ENCODE results near the gene OR13C9.

Gene OR13C9

GRCh38 chr9:104589626-104590025 is 28.4 kb downstream of the OR13C9 start:
- no peak overlapping the region for H3K4me3 ChIP-seq (ENCODE audit: low read length)
- no peak overlapping the region for H2AFZ ChIP-seq (ENCODE audit: low read depth, low read length)
- H3K36me3 ChIP-seq (ENCODE audit: insufficient read depth, low read length) = no peaks in the 10 kb centered on the region
- H3K27me3 ChIP-seq (ENCODE audit: insufficient read depth, low read length) = no peaks in the 10 kb centered on the region
- H3K9me3 ChIP-seq (ENCODE audit: low read length) = no peaks in the 10 kb centered on the region
- no peaks in the 10 kb centered on the region for H3K4me1 ChIP-seq (ENCODE audit: insufficient read depth, low read length)

- Histone ChIP-seq H3K27me3 (ENCODE audit: insufficient read depth, low read length) (no peaks in the 10 kb centered on the region), H3K4me1 (ENCODE audit: insufficient read depth, low read length) (no peaks in the 10 kb centered on the region), H3K9me3 (ENCODE audit: low read length) (no peaks in the 10 kb centered on the region), H2AFZ (ENCODE audit: low read depth, low read length) (no peak overlapping the region), H3K36me3 (ENCODE audit: insufficient read depth, low read length) (no peaks in the 10 kb centered on the region), H3K4me3 (ENCODE audit: low read length) (no peak overlapping the region)
These were observed 31.4 kb downstream of the OR13C9 start for GRCh38 chr9:104586496-104587180.

GRCh38 chr9:104580562-104580961 is 37.4 kb downstream of the OR13C9 start:
- H3K9me3 ChIP-seq (ENCODE audit: low read length) = no peaks in the 10 kb centered on the region

GRCh38 chr9:104577263-104577662 is 40.7 kb downstream of the OR13C9 start:
- Histone ChIP-seq H3K27me3 (ENCODE audit: insufficient read depth, low read length) (no peaks in the 10 kb centered on the region), H3K4me1 (ENCODE audit: insufficient read depth, low read length) (no peaks in the 10 kb centered on the region)

More at GRCh38 chr9:104580562-104580961, 37.4 kb downstream of the OR13C9 start:
- no peaks in the 10 kb centered on the region for H3K36me3 ChIP-seq (ENCODE audit: insufficient read depth, low read length)
- no peaks in the 10 kb centered on the region for H3K27me3 ChIP-seq (ENCODE audit: insufficient read depth, low read length)
- no peak overlapping the region for H2AFZ ChIP-seq (ENCODE audit: low read depth, low read length)
- no peaks in the 10 kb centered on the region for H3K4me1 ChIP-seq (ENCODE audit: insufficient read depth, low read length)
- H3K4me3 ChIP-seq (ENCODE audit: low read length) = no peak overlapping the region

GRCh38 chr9:104575456-104575855 is 42.5 kb downstream of the OR13C9 start:
- no peaks in the 10 kb centered on the region for H3K27me3 ChIP-seq (ENCODE audit: insufficient read depth, low read length)
- no peaks in the 10 kb centered on the region for H3K36me3 ChIP-seq (ENCODE audit: insufficient read depth, low read length)
- no peak overlapping the region for H2AFZ ChIP-seq (ENCODE audit: low read depth, low read length)
- no peaks in the 10 kb centered on the region for H3K4me1 ChIP-seq (ENCODE audit: insufficient read depth, low read length)
- no peaks in the 10 kb centered on the region for H3K9me3 ChIP-seq (ENCODE audit: low read length)
- H3K4me3 ChIP-seq (ENCODE audit: low read length) = no peak overlapping the region

More at GRCh38 chr9:104577263-104577662, 40.7 kb downstream of the OR13C9 start:
- Histone ChIP-seq H2AFZ (ENCODE audit: low read depth, low read length) (no peak overlapping the region), H3K9me3 (ENCODE audit: low read length) (no peaks in the 10 kb centered on the region), H3K36me3 (ENCODE audit: insufficient read depth, low read length) (no peaks in the 10 kb centered on the region), H3K4me3 (ENCODE audit: low read length) (no peak overlapping the region)

- no peak overlapping the region for H3K4me3 ChIP-seq (ENCODE audit: low read length)
- H3K9me3 ChIP-seq (ENCODE audit: low read length) = no peaks in the 10 kb centered on the region
- no peak overlapping the region for H2AFZ ChIP-seq (ENCODE audit: low read depth, low read length)
- H3K4me1 ChIP-seq (ENCODE audit: insufficient read depth, low read length) = no peaks in the 10 kb centered on the region
- no peaks in the 10 kb centered on the region for H3K36me3 ChIP-seq (ENCODE audit: insufficient read depth, low read length)
- no peaks in the 10 kb centered on the region for H3K27me3 ChIP-seq (ENCODE audit: insufficient read depth, low read length)
These were observed 45.4 kb downstream of the OR13C9 start for GRCh38 chr9:104572612-104573011.

GRCh38 chr9:104568868-104569267 is 49.1 kb downstream of the OR13C9 start, which contains the start of gene OR13C8:
TSS of gene OR13C8 (plus strand) at chr9:104569168. CDS start at chr9:104569168, 0 bp downstream.
- no peaks in the 10 kb centered on the region for H3K27me3 ChIP-seq (ENCODE audit: insufficient read depth, low read length)
- H2AFZ ChIP-seq (ENCODE audit: low read depth, low read length) = no peak within 1 kb of the TSS
- H3K4me3 ChIP-seq (ENCODE audit: low read length) = no peak within 1 kb of the TSS
- H3K4me1 ChIP-seq (ENCODE audit: insufficient read depth, low read length) = no peaks in the 10 kb centered on the region
- no peaks in the 10 kb centered on the region for H3K36me3 ChIP-seq (ENCODE audit: insufficient read depth, low read length)
- H3K9me3 ChIP-seq (ENCODE audit: low read length) = no peaks in the 10 kb centered on the region

Measured in neuron (in vitro differentiated cells).